Breast epithelium (tissue), 4 donors: ENCODE data around the gene FAM217A. TPM values are rescaled to one million over a fixed set of nuclear protein-coding genes. Genes with fewer than 3 reads are reported as not detected.

Experiments used
- DNase-seq, 2 donors: peaks; one replicate each; pipeline ENCODE4 v3.0.0-alpha.2; 2019; ENCODE audit warnings: low spot score in 2 of 2
- H3K27ac ChIP-seq, 2 donors: fragments of 200-600 bp; sonication (generic) in 1 of 2; one replicate each; pipeline ENCODE4 v1.5.1; 2016 to 2019; ENCODE audit warnings: mild to moderate bottlenecking in 1 of 2
- H3K27me3 ChIP-seq, 2 donors: fragments of 200-600 bp; sonication (generic) in 1 of 2; one replicate each; pipeline versions ENCODE4 v1.5.1 to v1.6.0; 2017 to 2019; ENCODE audit warnings: control low read depth in 1 of 2, mild to moderate bottlenecking in 1 of 2
- H3K36me3 ChIP-seq: fragments of 200-600 bp; one replicate; pipeline ENCODE4 v1.5.1; 2019
- H3K4me1 ChIP-seq, 2 donors: fragments of 200-600 bp; sonication (generic); one replicate each; pipeline ENCODE4 v1.5.1; 2016 to 2019; ENCODE audit warnings: control low read depth in 1 of 2
- H3K4me3 ChIP-seq, 3 donors: fragments of 200-600 bp; sonication (generic); 1 replicate in 2 of 3; 2 replicates in 1 of 3; pipeline ENCODE4 v1.5.1; 2016 to 2019; ENCODE audit warnings: mild to moderate bottlenecking in 3 of 3, moderate library complexity in 2 of 3
- H3K9me3 ChIP-seq, 2 donors: fragments of 200-600 bp; sonication (generic) in 1 of 2; one replicate each; pipeline ENCODE4 v1.5.1; 2016 to 2019; ENCODE audit warnings: control low read depth in 1 of 2
- CTCF ChIP-seq, 3 donors: fragments of 450-650 bp; IDR thresholded peaks; one replicate each; pipeline ENCODE4 v1.5.1; 2016 to 2017; ENCODE audit warnings: antibody characterized with exemption in 3 of 3, mild to moderate bottlenecking in 3 of 3, moderate library complexity in 3 of 3
- POLR2A ChIP-seq: fragments of 450-650 bp; IDR thresholded peaks from one replicate; pipeline ENCODE4 v1.6.1; 2016; ENCODE audit warnings: antibody characterized with exemption, mild to moderate bottlenecking, moderate library complexity
- POLR2AphosphoS5 ChIP-seq, 3 donors: sonication (generic); formaldehyde crosslinking; IDR thresholded peaks; one replicate each; pipeline ENCODE4 v1.6.1; 2017; ENCODE audit warnings: antibody characterized with exemption in 3 of 3
- intact Hi-C: fragments of 100-400 bp; cut with DNase I; formaldehyde crosslinking; loops from one replicate; pipeline ENCODE4 v1.15.1; 2023; ENCODE audit warnings: low total_unique reads
- total RNA-seq, 3 donors: library from RNA; depleted of rRNA; stranded (reverse); fragments of >200 nt; gene quantifications; one replicate each; pipeline ENCODE4 v1.1.0, GENCODE V29; 2016

The FAM217A gene
- total RNA-seq, 3 donors from 2014 or later = not detected

- TF ChIP-seq POLR2AphosphoS5 (IDR thresholded peaks at IDR 0.05) = no peak
- no peak for TF ChIP-seq CTCF (IDR thresholded peaks at IDR 0.05)
- no peak for TF ChIP-seq POLR2A
- H3K4me3 ChIP-seq = no peak overlapping the region
- no peak for DNase-seq
- no peaks in the 10 kb centered on the region for H3K4me1 ChIP-seq
- no peaks in the 10 kb centered on the region for H3K36me3 ChIP-seq
- no peaks in the 10 kb centered on the region for H3K27me3 ChIP-seq
- H3K27ac ChIP-seq = no peak overlapping the region
- no peaks in the 10 kb centered on the region for H3K9me3 ChIP-seq
- intact Hi-C loops = no loop called here
These were observed 6.4 kb upstream of the FAM217A start for GRCh38 chr6:4085332-4085700.

- no peak for DNase-seq
- no peak overlapping the region for H3K4me3 ChIP-seq
These were observed 5.8 kb upstream of the FAM217A start for GRCh38 chr6:4084444-4085331.

GRCh38 chr6:4074478-4075235, 4.3 kb downstream of the FAM217A start:
- no peak for TF ChIP-seq POLR2A
- no peak for TF ChIP-seq POLR2AphosphoS5 (IDR thresholded peaks at IDR 0.05)
- TF ChIP-seq CTCF (IDR thresholded peaks at IDR 0.05) = no peak
- H3K27me3 ChIP-seq = peaks cover 0 to 7% of the 10 kb centered on the region in 2 donors

More at GRCh38 chr6:4084444-4085331, 5.8 kb upstream of the FAM217A start:
- Histone ChIP-seq H3K27ac (no peak overlapping the region), H3K36me3 (no peaks in the 10 kb centered on the region), H3K4me1 (no peaks in the 10 kb centered on the region), H3K9me3 (no peaks in the 10 kb centered on the region), H3K27me3 (no peaks in the 10 kb centered on the region)
- intact Hi-C loops = no loop called here
- TF ChIP-seq CTCF (IDR thresholded peaks at IDR 0.05) (no peak), POLR2AphosphoS5 (IDR thresholded peaks at IDR 0.05) (no peak), POLR2A (no peak)

GRCh38 chr6:4071330-4071729, 7.6 kb downstream of the FAM217A start:
- Histone ChIP-seq H3K4me3 (no peak overlapping the region), H3K27ac (no peak overlapping the region), H3K36me3 (no peaks in the 10 kb centered on the region), H3K9me3 (no peaks in the 10 kb centered on the region), H3K27me3 (no peaks in the 10 kb centered on the region), H3K4me1 (no peaks in the 10 kb centered on the region)
- intact Hi-C loops = no loop called here
- TF ChIP-seq POLR2A (no peak), POLR2AphosphoS5 (IDR thresholded peaks at IDR 0.05) (no peak), CTCF (IDR thresholded peaks at IDR 0.05) (no peak)
- no peak for DNase-seq

More at GRCh38 chr6:4074478-4075235, 4.3 kb downstream of the FAM217A start:
- Histone ChIP-seq H3K27ac (no peak overlapping the region), H3K36me3 (no peaks in the 10 kb centered on the region), H3K9me3 (no peaks in the 10 kb centered on the region), H3K4me3 (no peak overlapping the region), H3K4me1 (no peaks in the 10 kb centered on the region)
- DNase-seq = no peak
- intact Hi-C loops = no loop called here

GRCh38 chr6:4069199-4069598, 9.7 kb downstream of the FAM217A start:
- H3K36me3 ChIP-seq = no peaks in the 10 kb centered on the region
- H3K27ac ChIP-seq = no peak overlapping the region
- H3K27me3 ChIP-seq = no peaks in the 10 kb centered on the region
- H3K4me1 ChIP-seq = no peaks in the 10 kb centered on the region
- intact Hi-C loops = no loop called here
- no peak for TF ChIP-seq POLR2AphosphoS5 (IDR thresholded peaks at IDR 0.05)
- TF ChIP-seq CTCF (IDR thresholded peaks at IDR 0.05) = no peak
- no peak for TF ChIP-seq POLR2A
- DNase-seq = no peak
- H3K9me3 ChIP-seq = no peaks in the 10 kb centered on the region
- no peak overlapping the region for H3K4me3 ChIP-seq
